Left hindlimb (tissue), 1 donor: ENCODE data around the gene CDH23.

ENCODE experiments used
- DNase-seq: peaks from one replicate; pipeline ENCODE4 v3.0.0-alpha.2; 2018

The CDH23 gene

GRCh38 chr10:71715026-71715425, 318.3 kb downstream of the CDH23 start:
- no peak for DNase-seq

- no peak for DNase-seq
These were observed 319.1 kb downstream of the CDH23 start for GRCh38 chr10:71715860-71716259.

GRCh38 chr10:71716426-71716825, 319.7 kb downstream of the CDH23 start:
- DNase-seq: no peak

- DNase-seq: no peak
These were observed 320.3 kb downstream of the CDH23 start for GRCh38 chr10:71717056-71717455.

GRCh38 chr10:71717551-71717951, 320.8 kb downstream of the CDH23 start:
- DNase-seq: no peak

- DNase-seq: no peak
These were observed 321.5 kb downstream of the CDH23 start for GRCh38 chr10:71718165-71718698.

GRCh38 chr10:71719042-71719441, 322.3 kb downstream of the CDH23 start:
- no peak for DNase-seq

- no peak for DNase-seq
These were observed 322.9 kb downstream of the CDH23 start, which contains the start of gene C10orf105 for GRCh38 chr10:71719464-71720201. Gene C10orf105 (minus strand): TSS chr10:71719778. CDS start chr10:71716337, 3,441 bp downstream.

GRCh38 chr10:71720288-71720687, 323.6 kb downstream of the CDH23 start:
- DNase-seq: no peak

GRCh38 chr10:71721313-71721712, 324.6 kb downstream of the CDH23 start:
- DNase-seq: no peak

- no peak for DNase-seq
These were observed 326.1 kb downstream of the CDH23 start for GRCh38 chr10:71722849-71723248.

GRCh38 chr10:71723311-71723710, 326.6 kb downstream of the CDH23 start:
- DNase-seq: no peak

- no peak for DNase-seq
These were observed 327.8 kb downstream of the CDH23 start for GRCh38 chr10:71724539-71724938.

- no peak for DNase-seq
These were observed 328.5 kb downstream of the CDH23 start for GRCh38 chr10:71725249-71725648.

GRCh38 chr10:71725998-71726579, 329.4 kb downstream of the CDH23 start:
- DNase-seq: no peak

GRCh38 chr10:71726580-71727104, 329.9 kb downstream of the CDH23 start:
- DNase-seq: no peak

GRCh38 chr10:71727105-71727737, 330.5 kb downstream of the CDH23 start:
- no peak for DNase-seq

GRCh38 chr10:71727738-71728737, 331.3 kb downstream of the CDH23 start:
- peak; percentile 71 for DNase-seq

GRCh38 chr10:71729161-71729636, 332.5 kb downstream of the CDH23 start:
- DNase-seq: no peak

GRCh38 chr10:71731791-71732190, 335.1 kb downstream of the CDH23 start:
- DNase-seq: no peak

GRCh38 chr10:71734797-71735196, 338.1 kb downstream of the CDH23 start:
- DNase-seq: no peak
